ENCODE results near the gene TNFRSF6B.

DNA sequence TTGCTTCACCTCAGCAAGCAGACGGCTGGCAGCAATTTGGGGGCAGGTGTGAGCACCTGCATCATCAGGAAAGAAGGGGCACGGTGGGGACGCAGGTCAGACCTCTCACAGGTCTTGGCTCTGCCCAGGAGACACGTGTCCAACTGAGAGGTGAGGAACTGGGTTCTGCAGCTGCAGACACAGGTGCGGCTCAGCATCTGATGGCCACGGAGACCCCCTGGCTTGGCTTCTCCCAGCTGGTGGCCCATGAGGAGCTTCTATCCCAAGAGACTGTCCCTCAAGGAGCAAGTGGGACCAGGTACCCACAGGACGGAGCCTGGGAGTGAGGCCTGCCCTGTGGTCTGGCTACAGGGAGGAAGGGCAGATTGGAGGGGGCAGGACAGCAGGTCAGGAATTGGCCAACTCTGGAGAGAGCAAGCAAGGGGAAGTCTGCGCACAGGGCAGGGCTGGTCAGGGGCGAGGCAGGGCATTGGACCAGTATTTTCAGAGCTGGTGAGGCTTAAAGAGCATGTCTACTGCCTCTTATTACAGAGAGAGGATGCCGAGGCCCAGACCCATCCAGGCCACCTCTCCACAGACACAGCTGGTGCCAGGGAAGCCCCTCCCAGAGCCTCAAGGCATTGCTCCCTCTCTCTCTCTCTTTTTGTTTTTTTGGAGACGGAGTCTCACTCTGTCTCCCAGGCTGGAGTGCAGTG lies 47.4 kb upstream of the TNFRSF6B start:
- TF ChIP-seq POLR2AphosphoS5 (IDR thresholded peaks at IDR 0.05; ENCODE audit: low read depth): no peak
- TF ChIP-seq, protein P1, sequence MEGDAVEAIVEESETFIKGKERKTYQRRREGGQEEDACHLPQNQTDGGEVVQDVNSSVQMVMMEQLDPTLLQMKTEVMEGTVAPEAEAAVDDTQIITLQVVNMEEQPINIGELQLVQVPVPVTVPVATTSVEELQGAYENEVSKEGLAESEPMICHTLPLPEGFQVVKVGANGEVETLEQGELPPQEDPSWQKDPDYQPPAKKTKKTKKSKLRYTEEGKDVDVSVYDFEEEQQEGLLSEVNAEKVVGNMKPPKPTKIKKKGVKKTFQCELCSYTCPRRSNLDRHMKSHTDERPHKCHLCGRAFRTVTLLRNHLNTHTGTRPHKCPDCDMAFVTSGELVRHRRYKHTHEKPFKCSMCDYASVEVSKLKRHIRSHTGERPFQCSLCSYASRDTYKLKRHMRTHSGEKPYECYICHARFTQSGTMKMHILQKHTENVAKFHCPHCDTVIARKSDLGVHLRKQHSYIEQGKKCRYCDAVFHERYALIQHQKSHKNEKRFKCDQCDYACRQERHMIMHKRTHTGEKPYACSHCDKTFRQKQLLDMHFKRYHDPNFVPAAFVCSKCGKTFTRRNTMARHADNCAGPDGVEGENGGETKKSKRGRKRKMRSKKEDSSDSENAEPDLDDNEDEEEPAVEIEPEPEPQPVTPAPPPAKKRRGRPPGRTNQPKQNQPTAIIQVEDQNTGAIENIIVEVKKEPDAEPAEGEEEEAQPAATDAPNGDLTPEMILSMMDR (IDR thresholded peaks at IDR 0.05; ENCODE audit: insufficient read depth, low read length): no peak
- no peak for TF ChIP-seq SPI1 (IDR thresholded peaks at IDR 0.05; ENCODE audit: borderline replicate concordance, low read depth)
- TF ChIP-seq, protein P2, sequence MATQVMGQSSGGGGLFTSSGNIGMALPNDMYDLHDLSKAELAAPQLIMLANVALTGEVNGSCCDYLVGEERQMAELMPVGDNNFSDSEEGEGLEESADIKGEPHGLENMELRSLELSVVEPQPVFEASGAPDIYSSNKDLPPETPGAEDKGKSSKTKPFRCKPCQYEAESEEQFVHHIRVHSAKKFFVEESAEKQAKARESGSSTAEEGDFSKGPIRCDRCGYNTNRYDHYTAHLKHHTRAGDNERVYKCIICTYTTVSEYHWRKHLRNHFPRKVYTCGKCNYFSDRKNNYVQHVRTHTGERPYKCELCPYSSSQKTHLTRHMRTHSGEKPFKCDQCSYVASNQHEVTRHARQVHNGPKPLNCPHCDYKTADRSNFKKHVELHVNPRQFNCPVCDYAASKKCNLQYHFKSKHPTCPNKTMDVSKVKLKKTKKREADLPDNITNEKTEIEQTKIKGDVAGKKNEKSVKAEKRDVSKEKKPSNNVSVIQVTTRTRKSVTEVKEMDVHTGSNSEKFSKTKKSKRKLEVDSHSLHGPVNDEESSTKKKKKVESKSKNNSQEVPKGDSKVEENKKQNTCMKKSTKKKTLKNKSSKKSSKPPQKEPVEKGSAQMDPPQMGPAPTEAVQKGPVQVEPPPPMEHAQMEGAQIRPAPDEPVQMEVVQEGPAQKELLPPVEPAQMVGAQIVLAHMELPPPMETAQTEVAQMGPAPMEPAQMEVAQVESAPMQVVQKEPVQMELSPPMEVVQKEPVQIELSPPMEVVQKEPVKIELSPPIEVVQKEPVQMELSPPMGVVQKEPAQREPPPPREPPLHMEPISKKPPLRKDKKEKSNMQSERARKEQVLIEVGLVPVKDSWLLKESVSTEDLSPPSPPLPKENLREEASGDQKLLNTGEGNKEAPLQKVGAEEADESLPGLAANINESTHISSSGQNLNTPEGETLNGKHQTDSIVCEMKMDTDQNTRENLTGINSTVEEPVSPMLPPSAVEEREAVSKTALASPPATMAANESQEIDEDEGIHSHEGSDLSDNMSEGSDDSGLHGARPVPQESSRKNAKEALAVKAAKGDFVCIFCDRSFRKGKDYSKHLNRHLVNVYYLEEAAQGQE (IDR thresholded peaks at IDR 0.05; ENCODE audit: insufficient replicate concordance, low read depth): no peak
